ENCODE results near the gene SYT7. TPM values are rescaled to one million over a fixed set of nuclear protein-coding genes. Genes with fewer than 3 reads are reported as not detected.

Gene SYT7
- total RNA-seq, 1 experiment from 2014 or later, result 2.5 TPM

- in situ Hi-C loops (cut with HindIII; ENCODE audit: low pct_unique_long_range_greater_than_20kb, low sequenced_read_pairs), result no loop called here
- H3K27me3 ChIP-seq (ENCODE audit: control insufficient read depth, insufficient read depth, low read length), result no peaks in the 10 kb centered on the region
- H3K9me3 ChIP-seq (ENCODE audit: control insufficient read depth, insufficient read depth, low read depth, low read length), result no peaks in the 10 kb centered on the region
- intact Hi-C loops (cut with micrococcal nuclease; ENCODE audit: unreplicated experiment), result loop anchor here (2.0 to 5.0 kb wide), 2 partner anchors 47 to 151 kb away; partner anchors contain the start of gene SYT7
- TF ChIP-seq, protein P1, sequence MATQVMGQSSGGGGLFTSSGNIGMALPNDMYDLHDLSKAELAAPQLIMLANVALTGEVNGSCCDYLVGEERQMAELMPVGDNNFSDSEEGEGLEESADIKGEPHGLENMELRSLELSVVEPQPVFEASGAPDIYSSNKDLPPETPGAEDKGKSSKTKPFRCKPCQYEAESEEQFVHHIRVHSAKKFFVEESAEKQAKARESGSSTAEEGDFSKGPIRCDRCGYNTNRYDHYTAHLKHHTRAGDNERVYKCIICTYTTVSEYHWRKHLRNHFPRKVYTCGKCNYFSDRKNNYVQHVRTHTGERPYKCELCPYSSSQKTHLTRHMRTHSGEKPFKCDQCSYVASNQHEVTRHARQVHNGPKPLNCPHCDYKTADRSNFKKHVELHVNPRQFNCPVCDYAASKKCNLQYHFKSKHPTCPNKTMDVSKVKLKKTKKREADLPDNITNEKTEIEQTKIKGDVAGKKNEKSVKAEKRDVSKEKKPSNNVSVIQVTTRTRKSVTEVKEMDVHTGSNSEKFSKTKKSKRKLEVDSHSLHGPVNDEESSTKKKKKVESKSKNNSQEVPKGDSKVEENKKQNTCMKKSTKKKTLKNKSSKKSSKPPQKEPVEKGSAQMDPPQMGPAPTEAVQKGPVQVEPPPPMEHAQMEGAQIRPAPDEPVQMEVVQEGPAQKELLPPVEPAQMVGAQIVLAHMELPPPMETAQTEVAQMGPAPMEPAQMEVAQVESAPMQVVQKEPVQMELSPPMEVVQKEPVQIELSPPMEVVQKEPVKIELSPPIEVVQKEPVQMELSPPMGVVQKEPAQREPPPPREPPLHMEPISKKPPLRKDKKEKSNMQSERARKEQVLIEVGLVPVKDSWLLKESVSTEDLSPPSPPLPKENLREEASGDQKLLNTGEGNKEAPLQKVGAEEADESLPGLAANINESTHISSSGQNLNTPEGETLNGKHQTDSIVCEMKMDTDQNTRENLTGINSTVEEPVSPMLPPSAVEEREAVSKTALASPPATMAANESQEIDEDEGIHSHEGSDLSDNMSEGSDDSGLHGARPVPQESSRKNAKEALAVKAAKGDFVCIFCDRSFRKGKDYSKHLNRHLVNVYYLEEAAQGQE (IDR thresholded peaks at IDR 0.05; ENCODE audit: insufficient read depth in 1 of 2, low read depth in 2 of 2, low read length in 1 of 2), result no peak
- TF ChIP-seq, protein P2, sequence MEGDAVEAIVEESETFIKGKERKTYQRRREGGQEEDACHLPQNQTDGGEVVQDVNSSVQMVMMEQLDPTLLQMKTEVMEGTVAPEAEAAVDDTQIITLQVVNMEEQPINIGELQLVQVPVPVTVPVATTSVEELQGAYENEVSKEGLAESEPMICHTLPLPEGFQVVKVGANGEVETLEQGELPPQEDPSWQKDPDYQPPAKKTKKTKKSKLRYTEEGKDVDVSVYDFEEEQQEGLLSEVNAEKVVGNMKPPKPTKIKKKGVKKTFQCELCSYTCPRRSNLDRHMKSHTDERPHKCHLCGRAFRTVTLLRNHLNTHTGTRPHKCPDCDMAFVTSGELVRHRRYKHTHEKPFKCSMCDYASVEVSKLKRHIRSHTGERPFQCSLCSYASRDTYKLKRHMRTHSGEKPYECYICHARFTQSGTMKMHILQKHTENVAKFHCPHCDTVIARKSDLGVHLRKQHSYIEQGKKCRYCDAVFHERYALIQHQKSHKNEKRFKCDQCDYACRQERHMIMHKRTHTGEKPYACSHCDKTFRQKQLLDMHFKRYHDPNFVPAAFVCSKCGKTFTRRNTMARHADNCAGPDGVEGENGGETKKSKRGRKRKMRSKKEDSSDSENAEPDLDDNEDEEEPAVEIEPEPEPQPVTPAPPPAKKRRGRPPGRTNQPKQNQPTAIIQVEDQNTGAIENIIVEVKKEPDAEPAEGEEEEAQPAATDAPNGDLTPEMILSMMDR (IDR thresholded peaks at IDR 0.05), result peak; percentile 94
- CTCF ChIA-PET, result interaction anchor here (0.6 to 1.3 kb wide), 5 partner anchors 7 to 176 kb away, joined by 3 to 10 read pairs (median 3); no protein-coding TSS in a partner anchor
- H3K27ac ChIP-seq (ENCODE audit: low read length), result no peak overlapping the region
- DNase-seq (ENCODE audit: low read depth, low spot score) (no peak), ATAC-seq (peak; percentile 90)
- H3K4me3 ChIP-seq (ENCODE audit: low read depth in 2 of 2, low read length in 2 of 2), result no peak overlapping the region
- H3K4me1 ChIP-seq (ENCODE audit: control insufficient read depth, insufficient read depth, low read length), result no peaks in the 10 kb centered on the region
- POLR2A ChIA-PET, result no interaction called here
- no peaks in the 10 kb centered on the region for H3K36me3 ChIP-seq (ENCODE audit: control insufficient read depth, insufficient read depth, low read length)
- BruUV-seq (replicated peaks), result no TSS peak
Observed at GRCh38 chr11:61627850-61628661, 47.2 kb upstream of the SYT7 start.

DNA sequence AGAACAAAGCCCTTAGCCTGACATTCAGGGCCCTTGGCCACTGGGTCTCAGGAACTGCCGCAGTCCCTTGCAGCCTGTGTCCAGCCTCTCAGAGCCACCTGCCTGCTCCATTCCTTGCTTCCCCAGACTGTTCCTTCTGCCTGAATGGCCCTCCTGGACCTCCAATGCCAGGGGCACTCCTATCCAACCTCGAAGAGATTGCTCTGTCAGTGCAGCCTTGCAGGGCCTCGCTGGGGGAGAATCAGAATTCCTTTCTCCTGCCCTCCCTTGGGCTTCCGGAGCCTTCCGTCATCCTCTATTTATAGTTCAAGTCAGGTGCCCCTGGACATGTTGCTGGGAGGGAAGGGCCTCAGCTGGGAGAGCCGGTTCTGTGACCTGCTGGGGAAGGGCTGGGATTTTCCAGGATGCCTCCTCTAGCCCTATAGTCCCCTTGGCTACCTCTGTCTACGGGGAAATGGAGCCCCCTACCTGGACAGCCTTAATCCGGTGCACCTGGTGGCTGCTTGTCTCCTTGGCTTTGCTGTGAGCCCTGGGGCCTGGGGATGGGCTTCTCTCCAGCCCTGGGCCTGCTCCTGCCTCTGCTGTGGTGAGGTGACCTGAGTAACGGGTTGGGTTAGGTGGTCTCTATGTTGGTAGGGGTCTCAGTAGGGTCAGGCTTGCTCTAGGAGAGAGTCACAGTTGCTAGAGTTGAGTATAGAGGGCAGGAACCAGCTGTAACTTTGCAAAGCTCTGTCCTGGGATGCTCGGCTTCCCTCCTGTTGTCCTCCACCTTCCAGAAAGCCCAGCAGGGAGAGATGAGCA, 45.9 kb upstream of the SYT7 start:
- in situ Hi-C loops (cut with HindIII; ENCODE audit: low pct_unique_long_range_greater_than_20kb, low sequenced_read_pairs) (no loop called here), intact Hi-C loops (cut with micrococcal nuclease; ENCODE audit: unreplicated experiment) (loop anchor here (5.0 kb wide), 1 partner anchor 149 kb away; no protein-coding TSS in a partner anchor)
- ChIA-PET CTCF (no interaction called here), POLR2A (no interaction called here)
- DNase-seq (ENCODE audit: low read depth, low spot score), result no peak
- Histone ChIP-seq H3K27me3 (ENCODE audit: control insufficient read depth, insufficient read depth, low read length) (no peaks in the 10 kb centered on the region), H3K9me3 (ENCODE audit: control insufficient read depth, insufficient read depth, low read depth, low read length) (no peaks in the 10 kb centered on the region), H3K4me1 (ENCODE audit: control insufficient read depth, insufficient read depth, low read length) (no peaks in the 10 kb centered on the region), H3K36me3 (ENCODE audit: control insufficient read depth, insufficient read depth, low read length) (no peaks in the 10 kb centered on the region), H3K4me3 (ENCODE audit: low read depth in 2 of 2, low read length in 2 of 2) (no peak overlapping the region), H3K27ac (ENCODE audit: low read length) (no peak overlapping the region)
- BruUV-seq (replicated peaks), result no TSS peak
- TF ChIP-seq SIN3A (IDR thresholded peaks at IDR 0.05; ENCODE audit: borderline replicate concordance, insufficient read depth, low read depth, low read length) (no peak), TCF7L2 (IDR thresholded peaks at IDR 0.05; ENCODE audit: low read depth, low read length) (no peak), POLR2AphosphoS5 (IDR thresholded peaks at IDR 0.05; ENCODE audit: low read depth, low read length) (no peak)
- TF ChIP-seq, protein P1 (IDR thresholded peaks at IDR 0.05; ENCODE audit: insufficient read depth in 1 of 2, low read depth in 2 of 2, low read length in 1 of 2), result no peak
- TF ChIP-seq, protein P2 (IDR thresholded peaks at IDR 0.05), result no peak
- ATAC-seq, result 0 out of 2 replicates have a peak, but pooled peaks have one; percentile 9
